Fibroblast of lung (primary cell): ENCODE data around the gene AKAP6.

Experiments
- EZH2 ChIP-seq: IDR thresholded peaks from 2 replicates; pipeline ENCODE4 v1.5.1; 2012; ENCODE audit warnings: low read length, control low read depth, mild to moderate bottlenecking; ENCODE audit errors: missing control alignments
- TF ChIP-seq, protein P1 (sequence below), 2 donors: IDR thresholded peaks in 1 of 2; conservative IDR thresholded peaks in 1 of 2; 1 replicate in 1 of 2; 2 replicates in 1 of 2; pipeline ENCODE4 v1.5.1; 2011 to 2012; ENCODE audit warnings: low read length in 2 of 2, control low read depth in 1 of 2, inconsistent platforms in 1 of 2, low read depth in 1 of 2, mild to moderate bottlenecking in 1 of 2

DNA sequence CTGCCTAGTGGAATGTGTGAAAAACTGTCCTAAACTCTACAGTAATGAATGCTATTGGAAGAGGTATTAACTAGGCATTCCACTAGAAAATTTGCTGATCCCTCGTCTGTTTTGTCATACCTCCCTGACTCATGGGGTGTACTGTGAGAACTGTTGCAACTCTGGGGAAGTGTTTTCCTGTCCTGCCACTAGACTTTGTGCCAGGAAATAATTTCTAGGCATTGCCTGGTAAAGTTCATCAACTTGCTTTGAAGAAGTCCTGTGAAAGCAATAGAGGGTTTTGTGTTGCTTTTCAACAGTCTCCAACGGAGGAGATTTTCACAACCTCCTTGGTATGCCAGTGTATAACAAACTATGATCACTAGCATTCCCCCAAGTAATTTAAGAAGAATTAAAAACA lies 139.9 kb downstream of the AKAP6 start:
- TF ChIP-seq, protein P1, sequence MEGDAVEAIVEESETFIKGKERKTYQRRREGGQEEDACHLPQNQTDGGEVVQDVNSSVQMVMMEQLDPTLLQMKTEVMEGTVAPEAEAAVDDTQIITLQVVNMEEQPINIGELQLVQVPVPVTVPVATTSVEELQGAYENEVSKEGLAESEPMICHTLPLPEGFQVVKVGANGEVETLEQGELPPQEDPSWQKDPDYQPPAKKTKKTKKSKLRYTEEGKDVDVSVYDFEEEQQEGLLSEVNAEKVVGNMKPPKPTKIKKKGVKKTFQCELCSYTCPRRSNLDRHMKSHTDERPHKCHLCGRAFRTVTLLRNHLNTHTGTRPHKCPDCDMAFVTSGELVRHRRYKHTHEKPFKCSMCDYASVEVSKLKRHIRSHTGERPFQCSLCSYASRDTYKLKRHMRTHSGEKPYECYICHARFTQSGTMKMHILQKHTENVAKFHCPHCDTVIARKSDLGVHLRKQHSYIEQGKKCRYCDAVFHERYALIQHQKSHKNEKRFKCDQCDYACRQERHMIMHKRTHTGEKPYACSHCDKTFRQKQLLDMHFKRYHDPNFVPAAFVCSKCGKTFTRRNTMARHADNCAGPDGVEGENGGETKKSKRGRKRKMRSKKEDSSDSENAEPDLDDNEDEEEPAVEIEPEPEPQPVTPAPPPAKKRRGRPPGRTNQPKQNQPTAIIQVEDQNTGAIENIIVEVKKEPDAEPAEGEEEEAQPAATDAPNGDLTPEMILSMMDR (conservative IDR thresholded peaks at IDR 0.05 in 1 of 2, IDR thresholded peaks at IDR 0.05 in 1 of 2; ENCODE audit: low read depth in 1 of 2, low read length in 2 of 2), result no peak
- TF ChIP-seq EZH2, result no peak
